ENCODE measurements around the gene ANKRD65.
A peak's percentile ranks its signal among the peaks of the same experiment; 100 is the strongest.

Gene ANKRD65

DNA sequence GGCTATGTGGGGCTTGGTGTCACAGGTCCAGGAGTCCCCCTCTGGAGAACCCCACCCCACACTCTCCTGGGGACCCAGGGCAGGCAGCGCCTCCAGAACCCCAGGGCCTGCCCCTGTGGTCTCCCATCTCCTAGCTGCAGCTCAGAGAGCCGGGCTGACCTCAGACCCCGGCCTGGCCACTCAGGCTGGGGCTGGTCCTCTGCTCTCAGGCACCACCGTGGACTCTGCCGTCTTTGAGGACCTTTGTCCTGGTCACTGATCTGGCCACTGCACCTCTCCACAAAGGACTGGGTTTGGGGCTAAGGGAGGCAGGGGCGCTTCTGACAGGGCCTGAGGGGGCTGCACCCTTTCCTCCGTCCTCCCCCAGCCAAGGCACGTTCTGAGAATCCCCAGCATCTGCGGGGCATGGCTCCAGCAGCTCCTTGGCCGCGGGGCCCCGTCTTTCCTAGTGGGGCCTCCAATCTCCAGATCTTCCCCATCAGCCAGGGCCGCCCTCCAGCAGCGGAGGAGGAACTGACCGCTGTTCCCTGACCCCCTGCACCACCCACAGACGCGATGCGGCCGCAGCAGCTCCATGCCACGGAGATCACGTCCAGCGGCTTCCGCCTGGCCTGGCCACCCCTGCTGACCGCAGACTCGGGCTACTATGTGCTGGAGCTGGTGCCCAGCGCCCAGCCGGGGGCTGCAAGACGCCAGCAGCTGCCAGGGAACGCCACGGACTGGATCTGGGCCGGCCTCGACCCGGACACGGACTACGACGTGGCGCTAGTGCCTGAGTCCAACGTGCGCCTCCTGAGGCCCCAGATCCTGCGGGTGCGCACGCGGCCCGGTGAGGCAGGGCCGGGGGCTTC, 17.7 kb upstream of the ANKRD65 start:
- Histone ChIP-seq H3K4me1 (ENCODE audit: control insufficient read depth, insufficient read depth, low read length) (peaks cover 20% of the 10 kb centered on the region), H3K9ac (ENCODE audit: low read length) (no peak overlapping the region), H3K27ac (ENCODE audit: low read depth, low read length) (no peak overlapping the region), H3K27me3 (ENCODE audit: control insufficient read depth, insufficient read depth, low read length) (no peaks in the 10 kb centered on the region), H3K36me3 (ENCODE audit: control insufficient read depth, insufficient read depth, low read length) (no peaks in the 10 kb centered on the region), H3K4me3 (ENCODE audit: low read length) (no peak overlapping the region)

DNA sequence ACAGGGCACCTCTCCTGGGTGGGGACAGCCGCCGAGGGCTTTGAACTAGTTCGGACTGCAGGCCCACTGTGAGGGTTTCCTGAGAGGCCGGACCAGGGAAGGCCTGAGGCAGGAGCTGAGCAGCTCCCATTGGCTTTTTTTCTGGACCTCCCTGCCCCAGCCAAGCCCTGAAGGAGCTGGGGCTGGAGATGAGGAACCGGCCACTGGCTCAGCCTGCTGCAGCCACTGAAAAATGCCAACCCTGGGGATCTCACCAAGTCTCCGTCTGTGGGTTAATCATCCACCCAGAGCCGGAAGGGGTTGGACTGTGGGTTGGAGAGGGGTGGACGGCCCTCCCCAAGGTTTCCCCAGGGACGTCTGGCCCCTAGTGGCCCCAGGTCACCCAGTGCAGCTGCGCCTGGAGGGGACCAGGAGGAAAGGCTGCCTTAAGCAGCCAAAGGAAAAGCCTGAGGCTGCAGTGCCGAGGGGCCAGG, 16.9 kb upstream of the ANKRD65 start:
- Histone ChIP-seq H3K27me3 (ENCODE audit: control insufficient read depth, insufficient read depth, low read length) (no peaks in the 10 kb centered on the region), H3K36me3 (ENCODE audit: control insufficient read depth, insufficient read depth, low read length) (no peaks in the 10 kb centered on the region), H3K27ac (ENCODE audit: low read depth, low read length) (no peak overlapping the region), H3K4me1 (ENCODE audit: control insufficient read depth, insufficient read depth, low read length) (peaks cover 28% of the 10 kb centered on the region), H3K9ac (ENCODE audit: low read length) (no peak overlapping the region), H3K4me3 (ENCODE audit: low read length) (no peak overlapping the region)

DNA sequence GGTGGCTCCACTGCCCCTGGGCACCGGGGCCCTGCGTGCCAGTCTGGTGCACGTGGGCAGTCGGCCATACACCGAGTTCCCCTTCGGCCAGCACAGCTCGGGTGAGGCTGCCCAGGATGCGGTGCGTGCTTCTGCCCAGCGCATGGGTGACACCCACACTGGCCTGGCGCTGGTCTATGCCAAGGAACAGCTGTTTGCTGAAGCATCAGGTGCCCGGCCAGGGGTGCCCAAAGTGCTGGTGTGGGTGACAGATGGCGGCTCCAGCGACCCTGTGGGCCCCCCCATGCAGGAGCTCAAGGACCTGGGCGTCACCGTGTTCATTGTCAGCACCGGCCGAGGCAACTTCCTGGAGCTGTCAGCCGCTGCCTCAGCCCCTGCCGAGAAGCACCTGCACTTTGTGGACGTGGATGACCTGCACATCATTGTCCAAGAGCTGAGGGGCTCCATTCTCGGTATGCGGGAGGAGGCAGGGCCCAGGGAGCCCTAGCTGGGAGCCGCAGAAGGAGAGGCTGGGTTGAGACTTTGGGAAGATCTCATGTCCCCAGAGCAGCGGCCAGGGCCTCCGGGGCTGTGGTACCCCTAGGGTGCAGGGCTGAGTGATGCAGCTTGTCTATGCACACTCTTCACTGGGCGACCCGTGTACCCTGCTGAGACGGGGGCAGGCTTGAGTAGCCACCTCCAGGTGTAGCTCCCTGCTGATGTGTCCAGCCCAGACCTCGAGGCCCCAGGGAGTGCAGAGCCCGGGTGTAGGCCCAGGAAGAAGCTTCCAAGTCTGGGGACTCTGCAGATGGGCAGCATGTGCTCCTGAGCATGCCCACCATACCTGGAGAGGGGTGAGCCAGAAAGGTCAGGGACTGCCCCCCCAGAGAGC, 16.2 kb upstream of the ANKRD65 start:
- Histone ChIP-seq H3K27me3 (ENCODE audit: control insufficient read depth, insufficient read depth, low read length) (no peaks in the 10 kb centered on the region), H3K4me1 (ENCODE audit: control insufficient read depth, insufficient read depth, low read length) (peaks cover 32% of the 10 kb centered on the region), H3K36me3 (ENCODE audit: control insufficient read depth, insufficient read depth, low read length) (no peaks in the 10 kb centered on the region), H3K9ac (ENCODE audit: low read length) (no peak overlapping the region), H3K27ac (ENCODE audit: low read depth, low read length) (peak overlapping the region; percentile 18), H3K4me3 (ENCODE audit: low read length) (peak overlapping the region; percentile 4)

DNA sequence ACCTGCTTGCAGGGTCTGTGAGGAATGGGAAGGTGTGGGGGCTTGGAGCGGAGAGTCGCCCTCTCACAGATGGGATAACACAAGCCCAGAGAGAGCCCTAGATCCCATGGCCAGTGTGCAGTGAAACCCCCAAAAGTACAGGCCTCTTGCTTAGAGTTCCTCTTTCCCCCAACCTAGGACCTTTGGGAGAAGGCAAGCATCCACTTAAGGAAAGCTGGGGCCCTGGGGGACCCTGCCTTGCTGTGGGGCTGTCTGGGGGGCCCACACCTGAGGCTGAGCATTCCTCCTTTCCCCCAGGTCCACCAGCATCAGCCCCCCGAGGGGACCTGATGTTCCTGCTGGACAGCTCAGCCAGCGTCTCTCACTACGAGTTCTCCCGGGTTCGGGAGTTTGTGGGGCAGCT, 15.6 kb upstream of the ANKRD65 start:
- H3K27ac ChIP-seq (ENCODE audit: low read depth, low read length): peak overlapping the region; percentile 18
- no peaks in the 10 kb centered on the region for H3K36me3 ChIP-seq (ENCODE audit: control insufficient read depth, insufficient read depth, low read length)
- peak overlapping the region; percentile 62 for H3K4me3 ChIP-seq (ENCODE audit: low read length)
- H3K9ac ChIP-seq (ENCODE audit: low read length): no peak overlapping the region
- no peaks in the 10 kb centered on the region for H3K27me3 ChIP-seq (ENCODE audit: control insufficient read depth, insufficient read depth, low read length)
- H3K4me1 ChIP-seq (ENCODE audit: control insufficient read depth, insufficient read depth, low read length): peaks cover 35% of the 10 kb centered on the region

DNA sequence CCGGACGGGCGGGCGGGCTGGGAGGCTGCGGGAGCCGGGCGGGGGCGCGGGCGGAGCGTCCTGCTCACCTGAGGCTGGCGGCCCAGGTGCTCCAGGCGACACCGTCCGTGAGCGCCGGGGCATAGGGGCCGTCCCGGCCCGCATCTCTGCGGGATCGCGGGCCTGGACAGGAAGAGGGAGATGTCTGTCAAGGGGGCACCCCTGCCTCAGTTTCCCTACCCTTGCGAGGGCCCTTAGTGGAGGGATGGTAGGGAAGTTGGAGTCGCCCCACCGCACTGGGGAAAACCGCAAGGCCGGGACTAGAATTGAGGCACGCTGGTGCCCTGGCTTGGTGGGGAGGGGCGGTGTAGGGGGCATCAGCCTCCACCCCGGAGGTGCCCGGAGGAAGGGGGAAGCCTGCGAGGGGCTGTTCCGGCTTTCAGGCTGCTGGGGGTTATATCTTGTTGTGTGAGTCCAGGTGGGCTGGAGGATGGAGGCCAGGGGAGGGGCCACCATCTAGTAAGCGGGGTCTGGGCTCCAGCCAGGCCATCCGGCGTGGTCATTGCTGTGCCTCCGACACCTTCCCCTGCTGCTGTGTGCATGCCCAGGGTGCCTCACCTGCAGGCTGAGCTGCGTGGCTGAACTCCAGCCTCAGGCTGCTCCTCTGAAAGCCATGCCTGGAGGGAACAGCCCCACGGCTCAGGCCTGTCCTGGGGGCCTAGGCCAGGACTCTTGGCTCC, 15.0 kb upstream of the ANKRD65 start:
- Histone ChIP-seq H3K27ac (ENCODE audit: low read depth, low read length) (peak overlapping the region; percentile 11), H3K4me1 (ENCODE audit: control insufficient read depth, insufficient read depth, low read length) (peaks cover 39% of the 10 kb centered on the region), H3K36me3 (ENCODE audit: control insufficient read depth, insufficient read depth, low read length) (no peaks in the 10 kb centered on the region), H3K9ac (ENCODE audit: low read length) (no peak overlapping the region), H3K4me3 (ENCODE audit: low read length) (peak overlapping the region; percentile 62), H3K27me3 (ENCODE audit: control insufficient read depth, insufficient read depth, low read length) (no peaks in the 10 kb centered on the region)

DNA sequence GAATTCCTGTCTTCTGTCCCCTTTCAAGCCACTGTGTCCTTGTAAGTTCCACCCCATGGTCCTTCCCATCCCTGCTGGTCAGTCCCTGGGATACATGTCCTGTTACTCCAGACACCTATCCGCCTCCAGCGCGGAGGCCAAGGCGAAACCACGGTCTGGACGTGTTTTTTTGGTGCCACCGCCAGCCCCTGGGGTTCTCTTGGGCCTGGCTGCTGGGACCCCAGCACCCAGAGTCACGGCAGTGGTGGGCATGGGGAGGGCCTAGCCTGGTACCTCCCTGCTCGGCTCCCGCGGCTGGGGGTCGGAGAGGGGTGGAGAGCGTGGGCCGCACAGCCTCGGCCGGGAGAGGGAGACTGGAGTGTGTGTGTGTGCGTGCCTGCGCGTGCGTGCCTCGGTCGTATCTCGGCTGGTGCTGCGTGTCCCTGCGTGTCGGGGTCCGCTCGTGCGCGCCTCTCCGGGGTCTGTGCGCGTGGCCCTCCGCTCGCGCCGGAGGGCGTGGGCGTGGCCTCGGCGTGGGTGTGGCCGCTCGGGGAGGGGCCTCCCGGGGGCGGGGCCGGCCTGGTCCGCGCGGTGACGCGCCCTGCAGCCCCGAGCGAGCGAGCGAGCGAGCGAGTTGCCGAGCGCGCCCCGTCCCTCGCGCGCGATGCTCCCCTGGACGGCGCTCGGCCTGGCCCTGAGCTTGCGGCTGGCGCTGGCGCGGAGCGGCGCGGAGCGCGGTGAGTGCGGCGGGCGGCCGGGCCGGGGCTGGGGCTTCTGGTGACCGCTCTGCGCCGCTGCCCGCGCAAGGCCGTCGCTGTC, 14.2 kb upstream of the ANKRD65 start, which contains the start of gene VWA1:
Gene VWA1, plus strand, starts transcription at position 585 of the 798 bp plus-strand sequence. Its CDS starts 59 bp downstream, at position 644.
- no peaks in the 10 kb centered on the region for H3K27me3 ChIP-seq (ENCODE audit: control insufficient read depth, insufficient read depth, low read length)
- H3K9ac ChIP-seq (ENCODE audit: low read length): peak within 1 kb of the TSS; percentile 45
- peak within 1 kb of the TSS; percentile 98 for H3K27ac ChIP-seq (ENCODE audit: low read depth, low read length)
- peaks cover 43% of the 10 kb centered on the region for H3K4me1 ChIP-seq (ENCODE audit: control insufficient read depth, insufficient read depth, low read length)
- no peaks in the 10 kb centered on the region for H3K36me3 ChIP-seq (ENCODE audit: control insufficient read depth, insufficient read depth, low read length)
- peak within 1 kb of the TSS; percentile 68 for H3K4me3 ChIP-seq (ENCODE audit: low read length)

DNA sequence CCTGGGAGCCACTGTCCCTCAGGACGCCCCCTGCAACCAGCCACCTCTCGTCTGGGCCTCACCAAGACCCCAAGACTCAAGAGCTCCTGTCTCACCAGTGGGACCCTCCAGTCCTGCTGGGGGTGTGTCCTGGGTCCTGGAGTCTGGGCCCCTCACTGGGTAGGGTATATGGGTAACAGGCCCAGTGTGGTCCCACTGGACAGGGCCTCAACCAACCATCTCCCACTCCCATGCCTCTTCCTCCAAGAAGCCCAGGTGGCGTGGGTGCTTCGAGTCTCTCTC, 13.7 kb upstream of the ANKRD65 start:
- H3K4me3 ChIP-seq (ENCODE audit: low read length): peak overlapping the region; percentile 68
- H3K36me3 ChIP-seq (ENCODE audit: control insufficient read depth, insufficient read depth, low read length): no peaks in the 10 kb centered on the region
- peak overlapping the region; percentile 98 for H3K27ac ChIP-seq (ENCODE audit: low read depth, low read length)
- no peaks in the 10 kb centered on the region for H3K27me3 ChIP-seq (ENCODE audit: control insufficient read depth, insufficient read depth, low read length)
- peaks cover 48% of the 10 kb centered on the region for H3K4me1 ChIP-seq (ENCODE audit: control insufficient read depth, insufficient read depth, low read length)
- no peak overlapping the region for H3K9ac ChIP-seq (ENCODE audit: low read length)

DNA sequence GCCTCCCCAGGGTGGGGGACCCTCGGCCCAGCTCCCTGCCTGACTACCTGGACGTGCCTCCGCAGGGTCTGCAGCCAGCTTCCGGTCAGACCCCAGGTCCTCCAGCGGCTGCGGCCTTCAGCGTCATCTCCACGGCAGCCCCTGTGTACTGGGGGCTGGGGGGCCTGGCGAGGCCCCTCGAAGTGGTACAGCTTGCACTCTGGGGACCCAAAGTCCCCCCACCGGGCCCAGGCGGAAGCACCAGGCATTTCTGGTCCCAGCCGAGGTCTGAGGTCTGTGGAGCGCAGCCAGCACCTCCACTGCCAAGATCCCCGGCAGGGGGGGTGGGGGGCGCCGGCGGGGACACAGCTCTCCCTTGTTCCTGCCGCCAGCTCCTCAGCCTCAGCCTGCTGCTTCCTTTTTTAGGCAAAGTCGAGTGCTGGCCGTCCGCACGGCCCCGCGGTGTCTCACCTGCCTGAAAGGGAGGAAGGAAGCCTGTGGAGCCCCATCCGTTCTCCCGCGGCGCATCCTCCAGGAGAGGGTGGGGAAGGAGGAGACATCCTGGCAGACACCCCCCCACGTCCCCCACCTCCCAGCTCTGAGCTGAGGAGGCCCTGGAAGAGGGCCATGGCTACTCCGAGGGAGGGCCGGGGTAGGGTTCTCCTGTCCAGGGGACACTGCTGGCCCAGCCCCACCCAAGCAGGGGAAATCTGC, 13.2 kb upstream of the ANKRD65 start:
- Histone ChIP-seq H3K27ac (ENCODE audit: low read depth, low read length) (peak overlapping the region; percentile 98), H3K9ac (ENCODE audit: low read length) (no peak overlapping the region), H3K4me3 (ENCODE audit: low read length) (peak overlapping the region; percentile 68), H3K4me1 (ENCODE audit: control insufficient read depth, insufficient read depth, low read length) (peaks cover 53% of the 10 kb centered on the region), H3K27me3 (ENCODE audit: control insufficient read depth, insufficient read depth, low read length) (no peaks in the 10 kb centered on the region), H3K36me3 (ENCODE audit: control insufficient read depth, insufficient read depth, low read length) (no peaks in the 10 kb centered on the region)

DNA sequence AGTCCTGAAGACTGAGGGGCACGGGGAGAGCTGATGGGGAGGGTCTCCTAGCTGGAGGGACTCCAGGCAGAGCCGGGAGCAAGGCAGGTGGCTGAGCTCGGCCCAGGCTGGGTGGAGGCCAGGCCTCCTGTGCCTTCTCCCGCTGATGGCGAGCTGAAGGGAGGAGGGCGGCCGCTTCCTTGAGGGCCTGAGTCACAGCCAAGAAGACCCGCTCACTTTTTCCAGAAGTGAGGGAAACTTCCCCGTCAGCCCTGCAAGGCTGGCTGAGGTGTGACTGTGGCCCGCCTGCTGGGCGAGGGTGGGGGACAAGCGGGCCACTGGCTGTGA, 12.7 kb upstream of the ANKRD65 start:
- Histone ChIP-seq H3K27ac (ENCODE audit: low read depth, low read length) (peak overlapping the region; percentile 98), H3K36me3 (ENCODE audit: control insufficient read depth, insufficient read depth, low read length) (no peaks in the 10 kb centered on the region), H3K27me3 (ENCODE audit: control insufficient read depth, insufficient read depth, low read length) (no peaks in the 10 kb centered on the region), H3K9ac (ENCODE audit: low read length) (peak overlapping the region; percentile 32), H3K4me3 (ENCODE audit: low read length) (peak overlapping the region; percentile 68), H3K4me1 (ENCODE audit: control insufficient read depth, insufficient read depth, low read length) (peaks cover 53% of the 10 kb centered on the region)

DNA sequence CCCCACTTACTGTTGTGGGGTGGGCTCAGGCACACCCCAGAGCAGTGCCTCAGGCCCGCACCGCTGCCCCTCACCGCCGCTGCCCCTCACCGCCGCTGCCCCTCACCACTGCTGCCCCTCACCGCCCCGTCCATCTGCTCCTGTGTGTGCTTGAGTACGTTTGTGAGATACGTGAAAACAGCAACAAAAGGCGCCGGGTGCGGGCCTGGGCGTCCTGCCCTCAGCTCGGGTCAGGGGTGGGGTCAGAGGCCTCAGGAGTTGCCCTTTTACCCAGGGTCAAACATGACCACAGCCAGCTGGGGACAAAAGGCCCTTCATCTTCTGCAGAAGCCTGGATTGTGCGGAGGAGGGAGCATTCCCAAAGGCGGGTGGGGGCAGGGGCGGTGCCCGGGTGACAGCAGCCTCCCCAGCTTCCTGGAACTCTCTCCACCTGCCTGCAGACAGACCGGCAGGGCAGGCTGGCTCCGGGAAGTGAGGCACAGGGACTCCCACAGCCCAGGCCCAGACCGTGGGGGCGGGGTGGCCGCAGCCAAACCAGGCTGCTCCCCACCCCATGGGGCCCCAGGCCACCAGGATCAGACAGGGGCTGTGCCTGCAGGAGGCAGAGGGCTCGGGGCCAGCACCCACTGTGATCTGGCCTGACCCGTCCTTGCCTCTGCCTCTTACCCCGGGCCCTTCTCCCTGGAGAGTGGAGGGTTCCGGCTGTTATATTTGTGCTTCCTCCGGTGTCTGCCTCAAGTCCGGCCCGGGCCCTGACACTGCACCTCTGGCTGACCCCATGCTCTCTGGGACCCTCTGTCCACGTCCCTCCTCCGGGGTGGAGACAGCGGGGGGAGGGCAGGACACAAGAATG, 12.1 kb upstream of the ANKRD65 start:
- Histone ChIP-seq H3K4me3 (ENCODE audit: low read length) (peak overlapping the region; percentile 68), H3K9ac (ENCODE audit: low read length) (peak overlapping the region; percentile 32)

More for the DNA sequence above, 12.1 kb upstream of the ANKRD65 start:
- no peaks in the 10 kb centered on the region for H3K36me3 ChIP-seq (ENCODE audit: control insufficient read depth, insufficient read depth, low read length)
- H3K27me3 ChIP-seq (ENCODE audit: control insufficient read depth, insufficient read depth, low read length): no peaks in the 10 kb centered on the region
- H3K27ac ChIP-seq (ENCODE audit: low read depth, low read length): peak overlapping the region; percentile 98
- peaks cover 53% of the 10 kb centered on the region for H3K4me1 ChIP-seq (ENCODE audit: control insufficient read depth, insufficient read depth, low read length)
